ENCODE results near the gene FARP1.

DNA sequence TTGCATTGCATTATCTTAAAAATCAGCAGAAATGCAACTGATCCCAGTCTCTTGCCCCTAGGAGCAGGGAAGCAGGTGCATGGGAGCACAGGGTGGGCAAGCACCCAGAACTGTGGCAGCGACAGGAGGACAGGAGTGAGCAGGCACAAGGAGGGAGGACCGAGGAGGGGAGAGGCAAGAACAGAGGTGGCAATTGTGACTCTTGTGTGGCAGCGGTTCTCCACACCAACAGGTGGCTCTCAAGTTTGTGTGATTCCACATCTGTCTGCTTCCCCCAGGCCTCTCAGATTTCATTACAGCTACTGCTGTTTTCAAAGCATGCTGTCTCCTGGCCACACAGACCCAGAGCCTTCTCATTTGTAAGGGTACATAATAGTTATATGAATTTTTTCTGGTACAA lies 325.5 kb downstream of the FARP1 start:
- TF ChIP-seq EGR1 (IDR thresholded peaks at IDR 0.05) (no peak), NFIC (IDR thresholded peaks at IDR 0.05) (no peak), CREB1 (IDR thresholded peaks at IDR 0.05; ENCODE audit: low read depth) (no peak), EP300 (IDR thresholded peaks at IDR 0.05; ENCODE audit: borderline replicate concordance) (no peak), CEBPB (IDR thresholded peaks at IDR 0.05) (no peak), YY1 (IDR thresholded peaks at IDR 0.05; ENCODE audit: low read depth) (no peak), RAD21 (IDR thresholded peaks at IDR 0.05; ENCODE audit: low read depth) (0 out of 2 replicates have a peak, but pooled peaks have one; percentile 16), MAX (IDR thresholded peaks at IDR 0.05) (no peak), REST (IDR thresholded peaks at IDR 0.05; ENCODE audit: low read depth) (no peak), TCF12 (IDR thresholded peaks at IDR 0.05; ENCODE audit: low read depth) (no peak), FOXM1 (IDR thresholded peaks at IDR 0.05; ENCODE audit: borderline replicate concordance, low read depth) (no peak), ZBTB7A (IDR thresholded peaks at IDR 0.05; ENCODE audit: low read depth) (no peak), TAF1 (IDR thresholded peaks at IDR 0.05; ENCODE audit: low read depth) (no peak)
